ENCODE results near the gene TMEM170B. TPM values are rescaled to one million over a fixed set of nuclear protein-coding genes. Genes with fewer than 3 reads are reported as not detected.

Gene TMEM170B
- total and polyA plus RNA-seq, 12 donors = 1.1 to 7.5 (median 4.6) TPM

- H3K4me1 ChIP-seq (replicated peaks in 1 of 2) = peaks cover 0 to 12% of the 10 kb centered on the region in 2 donors
- H3K27ac ChIP-seq = no peak overlapping the region
- peak; percentile 60 to 82 (median 73) for DNase-seq
- H3K9me3 ChIP-seq (replicated peaks in 1 of 3) = no peaks in the 10 kb centered on the region
- intact Hi-C loops (cut with DNase I) = loop anchor here (2.0 to 10.0 kb wide), 4 partner anchors 78 to 542 kb away; no protein-coding TSS in a partner anchor
- no peaks in the 10 kb centered on the region for H3K36me3 ChIP-seq (replicated peaks in 1 of 2)
- 23 to 33% (median 28%) methylated on average over 12 of the region's 12 CpGs for WGBS, 4 donors
- no peaks in the 10 kb centered on the region for H3K27me3 ChIP-seq
- no peak overlapping the region for H3K4me3 ChIP-seq
- peak; percentile 83 to 99 (median 94) for TF ChIP-seq CTCF (IDR thresholded peaks at IDR 0.05)
- no peak for TF ChIP-seq POLR2A (IDR thresholded peaks at IDR 0.05)
Observed at GRCh38 chr6:11496152-11497060, 41.1 kb upstream of the TMEM170B start.

DNA sequence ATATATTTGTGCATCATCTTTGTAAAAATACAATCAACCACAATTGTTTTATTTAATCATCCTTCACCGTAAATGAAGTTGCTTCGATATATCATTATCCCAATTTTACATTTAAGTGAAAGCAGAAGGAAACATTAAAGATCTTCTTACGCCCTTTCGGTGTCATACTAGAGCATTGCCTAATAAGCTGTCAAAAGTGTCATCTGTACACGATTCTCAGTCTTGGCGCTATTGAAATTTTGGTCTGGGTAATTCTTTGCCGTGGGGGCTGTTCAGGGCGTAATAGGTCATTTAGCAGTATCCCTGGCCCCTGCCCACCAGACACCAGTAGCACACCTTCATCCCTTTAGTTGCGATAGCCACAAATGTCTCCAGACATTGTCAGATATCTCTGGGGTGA, 40.4 kb upstream of the TMEM170B start:
- no peak overlapping the region for H3K27ac ChIP-seq
- no peak for DNase-seq
- intact Hi-C loops (cut with DNase I) = loop anchor here (2.0 to 10.0 kb wide), 4 partner anchors 78 to 542 kb away; no protein-coding TSS in a partner anchor
- WGBS, 4 donors = 75 to 91% (median 86%) methylated on average over 9 of the region's 9 CpGs
- H3K9me3 ChIP-seq (replicated peaks in 1 of 3) = peaks cover 0 to 3% (median 0%) of the 10 kb centered on the region in 3 donors
- no peaks in the 10 kb centered on the region for H3K27me3 ChIP-seq
- H3K4me3 ChIP-seq = no peak overlapping the region
- peaks cover 0 to 12% of the 10 kb centered on the region in 2 donors for H3K4me1 ChIP-seq (replicated peaks in 1 of 2)
- no peak for TF ChIP-seq POLR2A (IDR thresholded peaks at IDR 0.05)
- no peak for TF ChIP-seq CTCF (IDR thresholded peaks at IDR 0.05)
- H3K36me3 ChIP-seq (replicated peaks in 1 of 2) = no peaks in the 10 kb centered on the region

DNA sequence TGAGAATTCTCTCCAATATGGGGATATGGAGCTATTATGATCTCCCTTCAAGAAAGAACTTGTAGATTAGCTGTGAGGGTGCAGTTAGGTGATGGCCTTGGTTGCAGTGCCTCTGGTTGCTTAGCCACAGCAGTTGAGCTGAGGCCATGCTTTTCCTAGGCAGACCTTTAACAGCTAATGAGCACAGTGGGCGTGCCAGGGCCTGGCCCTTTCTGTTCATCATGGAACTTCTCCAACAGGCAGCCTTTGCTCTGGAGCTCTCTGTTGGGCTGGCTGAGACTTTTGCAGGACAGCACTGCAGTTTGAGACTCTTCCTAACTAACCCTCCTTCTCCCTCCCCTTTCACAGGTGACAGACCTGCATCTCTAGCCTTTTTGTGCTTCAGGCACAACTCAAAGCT, 39.7 kb upstream of the TMEM170B start:
- H3K27me3 ChIP-seq = no peaks in the 10 kb centered on the region
- 83 to 100% (median 92%) methylated on average over 1 of the region's 1 CpG for WGBS, 4 donors
- TF ChIP-seq POLR2A (IDR thresholded peaks at IDR 0.05) (no peak), CTCF (IDR thresholded peaks at IDR 0.05) (no peak)
- H3K36me3 ChIP-seq (replicated peaks in 1 of 2) = no peaks in the 10 kb centered on the region
- no peak overlapping the region for H3K4me3 ChIP-seq
- intact Hi-C loops (cut with DNase I) = loop anchor here (2.0 to 10.0 kb wide), 4 partner anchors 77 to 543 kb away; no protein-coding TSS in a partner anchor
- peaks cover 0 to 5% (median 0%) of the 10 kb centered on the region in 3 donors for H3K9me3 ChIP-seq (replicated peaks in 1 of 3)
- DNase-seq = no peak
- no peak overlapping the region for H3K27ac ChIP-seq
- peaks cover 0 to 12% of the 10 kb centered on the region in 2 donors for H3K4me1 ChIP-seq (replicated peaks in 1 of 2)

- Histone ChIP-seq H3K27me3 (no peaks in the 10 kb centered on the region), H3K4me3 (no peak overlapping the region), H3K4me1 (replicated peaks in 1 of 2) (peaks cover 0 to 12% of the 10 kb centered on the region in 2 donors), H3K36me3 (replicated peaks in 1 of 2) (no peaks in the 10 kb centered on the region), H3K9me3 (replicated peaks in 1 of 3) (peaks cover 0 to 5% (median 0%) of the 10 kb centered on the region in 3 donors), H3K27ac (no peak overlapping the region)
- intact Hi-C loops (cut with DNase I) = no loop called here
- 80 to 94% (median 89%) methylated on average over 2 of the region's 2 CpGs for WGBS, 4 donors
- TF ChIP-seq CTCF (IDR thresholded peaks at IDR 0.05) (no peak), POLR2A (IDR thresholded peaks at IDR 0.05) (no peak)
- no peak for DNase-seq
Observed at GRCh38 chr6:11500008-11500407, 37.5 kb upstream of the TMEM170B start.
